Loucy (cell line): Measurements from ENCODE around the gene ZC3HAV1.

Source experiments
- CTCF ChIP-seq: fragments of 200-600 bp; sonication (generic); conservative IDR thresholded peaks from 2 replicates; pipeline ENCODE4 v1.5.1; 2014; ENCODE audit warnings: mild to moderate bottlenecking, antibody characterized with exemption, low read length
- EZH2phosphoT487 ChIP-seq: fragments of 200-600 bp; IDR thresholded peaks from 2 replicates; pipeline ENCODE4 v1.6.1; 2018; ENCODE audit warnings: antibody characterized with exemption, mild to moderate bottlenecking, moderate library complexity, borderline replicate concordance

GRCh38 chr7:139114585-139114984 is 5.1 kb upstream of the ZC3HAV1 start:
- TF ChIP-seq CTCF (no peak), EZH2phosphoT487 (no peak)
